ENCODE results near the gene ACSM5. TPM values are rescaled to one million over a fixed set of nuclear protein-coding genes. Genes with fewer than 3 reads are reported as not detected.
"Not testable (repeated sequence)": the region's sequence is repeated elsewhere in the genome, so short reads cannot be mapped to it uniquely, and the experiment has no call there.

The ACSM5 gene
- polyA plus RNA-seq, 1 experiment: not detected

- Histone ChIP-seq H3K27ac (ENCODE audit: low read depth, low read length) (no peak overlapping the region), H3K4me3 (ENCODE audit: low read depth, low read length) (no peak overlapping the region), H3K9me3 (ENCODE audit: control insufficient read depth, insufficient read depth, low read length) (peaks cover 5% of the 10 kb centered on the region), H3K27me3 (ENCODE audit: control insufficient read depth, insufficient read depth, low read length) (no peaks in the 10 kb centered on the region)
- ChIA-PET CTCF (no interaction called here), POLR2A (no interaction called here)
- TF ChIP-seq CTCF (IDR thresholded peaks at IDR 0.05; ENCODE audit: low read depth, low read length): no peak
- DNase-seq (ENCODE audit: low read depth, low spot score): no peak
Measured at GRCh38 chr16:20430948-20431347, 21.6 kb downstream of the ACSM5 start.

DNA sequence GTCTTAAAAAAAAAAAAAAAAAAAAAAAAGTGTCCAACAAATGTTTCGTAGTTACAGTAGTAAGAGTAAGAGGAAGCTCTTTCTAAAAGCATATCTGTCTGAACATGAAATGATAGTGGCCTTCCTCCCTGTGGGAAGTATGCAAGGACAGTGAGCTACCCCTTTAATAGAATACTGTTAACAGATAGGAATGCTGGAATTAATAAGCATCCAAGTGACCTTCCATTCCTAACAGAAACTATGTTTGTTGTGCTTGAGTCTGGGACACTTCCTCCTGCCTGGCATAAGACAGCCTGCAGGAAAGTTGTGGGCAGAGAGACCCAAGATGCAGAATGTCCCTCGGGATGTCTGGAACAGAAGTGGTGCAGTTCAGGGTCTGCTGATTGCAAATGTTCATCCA lies 29.6 kb downstream of the ACSM5 start:
- DNase-seq (ENCODE audit: low read depth, low spot score); H3K27me3 ChIP-seq (ENCODE audit: control insufficient read depth, insufficient read depth, low read length); POLR2A ChIA-PET; H3K9me3 ChIP-seq (ENCODE audit: control insufficient read depth, insufficient read depth, low read length); H3K27ac ChIP-seq (ENCODE audit: low read depth, low read length); H3K4me3 ChIP-seq (ENCODE audit: low read depth, low read length); CTCF ChIA-PET: not testable (repeated sequence)

GRCh38 chr16:20439820-20440231 lies 30.5 kb downstream of the ACSM5 start:
- H3K27me3 ChIP-seq (ENCODE audit: control insufficient read depth, insufficient read depth, low read length); CTCF ChIA-PET; DNase-seq (ENCODE audit: low read depth, low spot score); H3K27ac ChIP-seq (ENCODE audit: low read depth, low read length); POLR2A ChIA-PET; H3K9me3 ChIP-seq (ENCODE audit: control insufficient read depth, insufficient read depth, low read length); H3K4me3 ChIP-seq (ENCODE audit: low read depth, low read length): not testable (repeated sequence)

DNA sequence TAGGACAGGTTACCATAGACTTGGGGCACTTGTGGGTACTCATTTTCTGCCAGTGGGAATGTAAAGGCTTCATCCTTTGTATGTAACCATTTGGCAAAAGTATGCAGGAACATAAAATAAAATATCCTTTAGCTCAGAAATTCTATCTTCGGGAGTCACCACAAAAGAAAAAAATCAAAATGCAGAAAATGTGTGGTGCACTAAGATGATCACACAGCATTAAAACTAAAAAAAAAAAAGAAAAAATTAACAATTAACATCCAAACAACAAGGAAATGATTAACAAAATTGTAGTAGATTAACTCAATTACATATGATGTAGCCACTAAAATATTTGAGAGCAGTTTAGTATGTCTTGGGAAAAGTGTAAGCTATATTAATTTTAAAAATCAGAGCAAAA lies 31.4 kb downstream of the ACSM5 start:
- DNase-seq (ENCODE audit: low read depth, low spot score); CTCF ChIA-PET; H3K27me3 ChIP-seq (ENCODE audit: control insufficient read depth, insufficient read depth, low read length): not testable (repeated sequence)

GRCh38 chr16:20441191-20441590 lies 31.9 kb downstream of the ACSM5 start:
- ChIA-PET CTCF (no interaction called here), POLR2A (no interaction called here)
- no peak for DNase-seq (ENCODE audit: low read depth, low spot score)
- H3K4me3 ChIP-seq (ENCODE audit: low read depth, low read length): no peak overlapping the region
- no peaks in the 10 kb centered on the region; the same call in 1 of the 2 replicates for H3K9me3 ChIP-seq (ENCODE audit: control insufficient read depth, insufficient read depth, low read length)
- no peak overlapping the region for H3K27ac ChIP-seq (ENCODE audit: low read depth, low read length)
- H3K27me3 ChIP-seq (ENCODE audit: control insufficient read depth, insufficient read depth, low read length): no peaks in the 10 kb centered on the region
- no peak for TF ChIP-seq CTCF (IDR thresholded peaks at IDR 0.05; ENCODE audit: low read depth, low read length)

More for the DNA sequence above, 31.4 kb downstream of the ACSM5 start:
- H3K27ac ChIP-seq (ENCODE audit: low read depth, low read length); POLR2A ChIA-PET; H3K4me3 ChIP-seq (ENCODE audit: low read depth, low read length); H3K9me3 ChIP-seq (ENCODE audit: control insufficient read depth, insufficient read depth, low read length): not testable (repeated sequence)

DNA sequence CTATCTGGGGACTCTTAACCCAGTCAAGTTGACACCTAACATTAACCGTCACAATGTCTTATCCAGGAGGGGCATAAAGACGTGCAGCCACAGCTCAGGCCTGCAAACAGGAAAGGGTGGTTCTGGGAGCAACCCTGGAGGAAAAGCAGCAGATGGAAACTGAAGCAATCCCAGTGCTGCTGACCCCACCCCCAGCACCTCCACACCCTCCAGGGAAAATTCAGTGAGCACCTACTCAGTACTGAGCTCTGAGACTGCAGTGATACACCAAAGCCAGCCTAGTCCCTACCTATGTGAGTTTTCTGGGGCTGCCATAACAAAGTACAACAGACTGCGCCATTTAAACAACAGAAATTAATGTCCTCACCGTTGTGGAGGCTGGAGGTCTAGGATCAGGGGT lies 32.5 kb downstream of the ACSM5 start:
- POLR2A ChIA-PET; H3K9me3 ChIP-seq (ENCODE audit: control insufficient read depth, insufficient read depth, low read length); CTCF ChIA-PET; DNase-seq (ENCODE audit: low read depth, low spot score); H3K4me3 ChIP-seq (ENCODE audit: low read depth, low read length); H3K27me3 ChIP-seq (ENCODE audit: control insufficient read depth, insufficient read depth, low read length); H3K27ac ChIP-seq (ENCODE audit: low read depth, low read length): not testable (repeated sequence)

DNA sequence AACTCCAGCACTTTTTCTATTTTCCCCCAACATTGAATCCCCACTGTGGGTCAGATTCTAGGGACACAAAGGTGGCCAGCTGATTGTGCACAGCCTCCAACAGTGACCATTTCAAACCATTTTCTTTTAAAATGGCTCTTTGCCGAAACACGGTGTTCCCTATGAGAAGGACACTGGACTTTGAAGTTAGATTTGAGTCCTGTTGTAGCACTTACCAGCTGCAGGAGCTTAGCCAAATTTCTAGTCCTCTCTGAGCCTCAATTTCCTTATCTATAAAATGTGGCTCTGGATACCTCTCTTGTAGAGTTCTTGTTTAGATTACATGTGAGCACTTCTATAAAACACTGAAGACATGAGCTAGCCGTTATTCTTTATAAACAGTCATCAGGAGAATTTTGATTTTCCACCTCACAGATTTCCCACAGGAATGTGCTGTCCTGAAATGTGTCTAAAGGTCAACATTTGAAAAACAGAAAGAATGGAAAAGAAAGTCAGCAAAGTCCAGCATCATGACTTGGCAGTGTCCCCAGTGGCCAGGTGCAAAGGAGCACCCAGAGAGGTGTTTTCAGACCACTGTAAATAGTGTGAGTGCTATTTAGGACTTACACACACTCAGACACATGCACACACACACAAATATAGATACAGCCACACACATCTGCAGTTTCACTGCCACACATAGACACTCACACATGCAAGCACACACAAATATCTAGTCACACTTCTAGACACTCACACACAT lies 37.5 kb downstream of the ACSM5 start:
- POLR2A ChIA-PET; CTCF ChIA-PET; H3K9me3 ChIP-seq (ENCODE audit: control insufficient read depth, insufficient read depth, low read length); H3K27ac ChIP-seq (ENCODE audit: low read depth, low read length); H3K4me3 ChIP-seq (ENCODE audit: low read depth, low read length); H3K27me3 ChIP-seq (ENCODE audit: control insufficient read depth, insufficient read depth, low read length); DNase-seq (ENCODE audit: low read depth, low spot score): not testable (repeated sequence)

- H3K27me3 ChIP-seq (ENCODE audit: control insufficient read depth, insufficient read depth, low read length); H3K4me3 ChIP-seq (ENCODE audit: low read depth, low read length); CTCF ChIA-PET; DNase-seq (ENCODE audit: low read depth, low spot score); POLR2A ChIA-PET; H3K27ac ChIP-seq (ENCODE audit: low read depth, low read length); H3K9me3 ChIP-seq (ENCODE audit: control insufficient read depth, insufficient read depth, low read length): not testable (repeated sequence)
Measured at GRCh38 chr16:20451364-20451763, 42.0 kb downstream of the ACSM5 start, which contains the start of gene ACSM2A. TSS of gene ACSM2A (plus strand) at chr16:20451521. CDS start at chr16:20460115, 8,594 bp downstream.

- CTCF ChIA-PET; H3K4me3 ChIP-seq (ENCODE audit: low read depth, low read length); DNase-seq (ENCODE audit: low read depth, low spot score); H3K9me3 ChIP-seq (ENCODE audit: control insufficient read depth, insufficient read depth, low read length); H3K27ac ChIP-seq (ENCODE audit: low read depth, low read length); H3K27me3 ChIP-seq (ENCODE audit: control insufficient read depth, insufficient read depth, low read length); POLR2A ChIA-PET: not testable (repeated sequence)
Measured at GRCh38 chr16:20453633-20454032, 44.3 kb downstream of the ACSM5 start.

DNA sequence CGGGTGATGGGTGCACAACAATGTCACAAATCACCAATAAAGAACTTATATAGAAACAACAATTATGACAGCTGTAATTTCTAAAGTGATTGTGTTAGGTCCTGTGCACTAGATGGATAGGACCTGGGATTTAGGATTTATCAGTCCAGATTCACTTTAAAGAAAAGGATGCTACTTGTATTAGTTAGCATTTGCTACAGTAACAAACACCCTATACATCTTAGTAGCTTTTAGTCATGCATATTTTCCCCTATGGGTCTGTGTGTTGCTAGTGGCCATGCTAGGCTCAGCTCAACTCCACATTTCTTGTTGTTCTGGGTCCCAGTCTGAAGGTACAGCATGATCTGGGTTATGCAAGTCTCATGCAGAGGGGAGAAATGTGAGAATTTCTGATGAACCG lies 49.9 kb downstream of the ACSM5 start:
- H3K9me3 ChIP-seq (ENCODE audit: control insufficient read depth, insufficient read depth, low read length); H3K4me3 ChIP-seq (ENCODE audit: low read depth, low read length); H3K27ac ChIP-seq (ENCODE audit: low read depth, low read length); POLR2A ChIA-PET; DNase-seq (ENCODE audit: low read depth, low spot score); CTCF ChIA-PET; H3K27me3 ChIP-seq (ENCODE audit: control insufficient read depth, insufficient read depth, low read length): not testable (repeated sequence)

- H3K4me3 ChIP-seq (ENCODE audit: low read depth, low read length); POLR2A ChIA-PET; H3K27me3 ChIP-seq (ENCODE audit: control insufficient read depth, insufficient read depth, low read length); H3K27ac ChIP-seq (ENCODE audit: low read depth, low read length); H3K9me3 ChIP-seq (ENCODE audit: control insufficient read depth, insufficient read depth, low read length); DNase-seq (ENCODE audit: low read depth, low spot score); CTCF ChIA-PET: not testable (repeated sequence)
Measured at GRCh38 chr16:20460313-20460712, 51.0 kb downstream of the ACSM5 start.
